Mesendoderm (in vitro differentiated cells): ENCODE results near the gene CHST7.

Source experiments
- DNase-seq: peaks from one replicate; pipeline ENCODE4 v3.0.0; 2013
- H2AK5ac ChIP-seq: 2 replicates; pipeline ENCODE4 v1.6.1; 2013; ENCODE audit warnings: low read length, inconsistent platforms
- H2BK120ac ChIP-seq: 2 replicates; pipeline ENCODE4 v1.6.1; 2013; ENCODE audit warnings: low read depth, mild to moderate bottlenecking, low read length, moderate library complexity, mixed read lengths
- H2BK15ac ChIP-seq: replicated peaks from 2 replicates; pipeline ENCODE4 v1.6.1; 2013; ENCODE audit warnings: low read depth, mild to moderate bottlenecking, moderate library complexity
- H2BK5ac ChIP-seq: 2 replicates; pipeline ENCODE4 v1.6.1; 2013; ENCODE audit warnings: low read length, inconsistent platforms
- H3K18ac ChIP-seq: 2 replicates; pipeline ENCODE4 v1.6.1; 2013; ENCODE audit warnings: mild to moderate bottlenecking, low read length, mixed read lengths
- H3K23ac ChIP-seq: one replicate; pipeline ENCODE4 v1.6.1; 2013; ENCODE audit warnings: low read length
- H3K27ac ChIP-seq: 2 replicates; pipeline ENCODE4 v1.5.1; 2013; ENCODE audit warnings: low read depth, mild to moderate bottlenecking, inconsistent platforms, low read length, moderate library complexity
- H3K27me3 ChIP-seq: 2 replicates; pipeline ENCODE4 v1.6.1; 2013; ENCODE audit warnings: low read length, control low read depth, mild to moderate bottlenecking, inconsistent platforms; ENCODE audit not compliant: insufficient read depth, poor library complexity
- H3K36me3 ChIP-seq: 2 replicates; pipeline ENCODE4 v1.6.1; 2013; ENCODE audit warnings: low read length, inconsistent platforms; ENCODE audit not compliant: control insufficient read depth, insufficient read depth
- H3K4ac ChIP-seq: one replicate; pipeline ENCODE4 v1.6.1; 2013; ENCODE audit warnings: low read depth, mild to moderate bottlenecking, low read length, moderate library complexity
- H3K4me1 ChIP-seq: 2 replicates; pipeline ENCODE4 v1.6.1; 2013; ENCODE audit warnings: low read depth, low read length, inconsistent platforms; ENCODE audit not compliant: control insufficient read depth
- H3K4me2 ChIP-seq: 2 replicates; pipeline ENCODE4 v1.6.1; 2013; ENCODE audit warnings: low read length
- H3K4me3 ChIP-seq: 2 replicates; pipeline ENCODE4 v1.5.1; 2013; ENCODE audit warnings: mild to moderate bottlenecking, low read length
- H3K56ac ChIP-seq: one replicate; pipeline ENCODE4 v1.6.1; 2013; ENCODE audit warnings: low read length
- H3K79me1 ChIP-seq: 2 replicates; pipeline ENCODE4 v1.6.1; 2013; ENCODE audit warnings: low read length, inconsistent platforms
- H3K79me2 ChIP-seq: 2 replicates; pipeline ENCODE4 v1.6.1; 2013; ENCODE audit warnings: mild to moderate bottlenecking, low read length; ENCODE audit not compliant: control insufficient read depth, insufficient read depth
- H3K9ac ChIP-seq: 2 replicates; pipeline ENCODE4 v1.6.1; 2013; ENCODE audit warnings: low read length, inconsistent platforms
- H4K5ac ChIP-seq: one replicate; pipeline ENCODE4 v1.6.1; 2013; ENCODE audit warnings: low read length
- H4K8ac ChIP-seq: one replicate; pipeline ENCODE4 v1.6.1; 2013; ENCODE audit warnings: low read depth, mild to moderate bottlenecking, control low read depth, low read length, moderate library complexity
- WGBS: extraction: QIAGEN DNeasy Blood & Tissue Kit; methylation state at CpG from one replicate; pipeline ENCODE4 v1.1.7; 2013; ENCODE audit warnings: low lambda C conversion rate, missing lambda C conversion rate; ENCODE audit not compliant: insufficient coverage; ENCODE audit errors: extremely low coverage; 5-methylcytosine and 5-hydroxymethylcytosine counted together

CHST7 gene

DNA sequence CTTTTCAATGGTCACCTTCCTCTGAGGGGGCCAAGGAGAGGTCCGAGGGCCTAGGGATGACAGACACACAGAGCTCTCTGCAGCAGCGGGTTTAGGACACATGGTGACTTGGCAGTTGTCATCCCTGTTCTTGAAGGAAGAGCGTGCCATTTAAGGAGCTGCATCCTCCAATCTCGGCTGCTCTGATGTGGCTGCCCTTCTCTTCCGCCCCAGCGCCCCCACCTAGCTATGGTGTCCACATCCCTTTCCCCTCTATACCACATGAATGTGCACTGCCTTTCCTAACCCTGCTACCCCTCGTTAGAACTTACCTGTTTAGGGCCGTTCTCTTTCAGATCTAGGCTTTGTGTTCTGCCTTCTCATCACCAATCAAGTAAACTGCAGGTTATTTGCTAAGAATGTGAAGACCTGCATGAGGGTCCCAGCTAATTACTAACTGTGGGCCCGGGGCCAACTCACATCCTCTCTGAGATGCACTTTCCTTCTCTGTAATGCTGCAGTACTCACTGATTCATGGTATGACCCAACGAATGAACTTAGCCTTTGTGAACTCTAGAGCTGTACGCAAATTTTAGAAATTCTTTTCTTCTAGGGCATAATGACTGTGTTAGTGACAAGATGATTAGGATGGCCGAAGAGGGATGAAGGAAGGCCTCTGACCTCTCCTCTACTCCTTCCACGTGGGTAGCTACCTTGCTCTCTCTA lies 38.2 kb downstream of the CHST7 start:
- no peak overlapping the region for H3K4ac ChIP-seq
- H3K27ac ChIP-seq: no peak overlapping the region
- no peaks in the 10 kb centered on the region for H3K27me3 ChIP-seq
- H2BK120ac ChIP-seq: no peak overlapping the region
- no peak overlapping the region for H3K18ac ChIP-seq
- H3K4me1 ChIP-seq: no peaks in the 10 kb centered on the region
- no peak overlapping the region for H4K5ac ChIP-seq
- H3K79me1 ChIP-seq: no peaks in the 10 kb centered on the region
- H3K79me2 ChIP-seq: no peaks in the 10 kb centered on the region
- WGBS: no CpG with 5 or more reads among the region's 13 CpGs
- H3K4me3 ChIP-seq: no peak overlapping the region
- DNase-seq: no peak
- H3K4me2 ChIP-seq: no peak overlapping the region
- H3K56ac ChIP-seq: no peak overlapping the region
- H4K8ac ChIP-seq: no peak overlapping the region
- no peaks in the 10 kb centered on the region for H3K36me3 ChIP-seq
- no peak overlapping the region for H2BK15ac ChIP-seq
- H2AK5ac ChIP-seq: no peak overlapping the region
- H3K23ac ChIP-seq: no peak overlapping the region
- no peak overlapping the region for H3K9ac ChIP-seq
- H2BK5ac ChIP-seq: no peak overlapping the region

DNA sequence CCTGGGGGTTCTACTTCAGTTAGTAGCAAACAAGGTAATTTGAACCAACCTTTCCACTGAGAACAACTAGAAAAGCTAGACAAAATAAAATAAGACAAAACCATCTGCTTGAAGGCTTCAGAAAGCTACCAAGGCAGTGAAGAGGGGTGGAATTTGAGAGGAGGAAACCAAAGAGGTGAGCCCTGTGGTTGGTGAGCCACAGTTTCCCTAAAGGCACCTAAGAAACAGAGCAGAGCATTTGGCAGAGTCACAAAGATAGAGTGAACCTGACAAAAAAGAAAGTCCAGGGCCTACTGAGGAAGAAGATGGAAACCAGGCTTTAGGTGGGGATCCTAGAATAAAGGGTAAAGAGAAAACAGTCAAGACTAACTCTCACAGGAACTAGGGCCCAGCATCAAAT lies 44.3 kb downstream of the CHST7 start:
- Histone ChIP-seq H3K36me3 (no peaks in the 10 kb centered on the region), H2BK15ac (no peak overlapping the region)

DNA sequence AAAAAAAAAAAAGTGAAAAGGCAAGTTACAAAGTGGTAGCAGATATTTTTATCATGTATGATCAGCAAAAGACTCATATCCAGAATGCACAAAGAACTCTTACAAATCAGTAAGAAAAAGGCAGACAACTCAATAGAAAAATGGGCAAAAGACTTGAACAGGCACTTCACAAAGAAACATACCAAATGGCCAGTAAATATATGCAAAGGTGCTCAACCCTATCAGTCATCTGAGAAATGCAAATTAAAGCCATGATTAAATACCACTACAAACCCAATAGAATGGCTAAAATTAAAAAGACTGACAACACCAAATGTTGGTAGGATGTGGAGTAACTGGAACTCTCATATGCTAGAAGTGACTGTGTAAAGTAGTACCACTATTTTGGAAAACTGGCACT lies 45.4 kb downstream of the CHST7 start:
- Histone ChIP-seq H3K79me1 (no peaks in the 10 kb centered on the region), H3K4me2 (no peak overlapping the region), H2BK5ac (no peak overlapping the region), H2AK5ac (no peak overlapping the region), H4K8ac (no peak overlapping the region), H3K79me2 (no peaks in the 10 kb centered on the region), H3K4ac (no peak overlapping the region), H3K4me3 (no peak overlapping the region), H2BK120ac (no peak overlapping the region), H3K27ac (no peak overlapping the region), H4K5ac (no peak overlapping the region), H2BK15ac (no peak overlapping the region), H3K36me3 (no peaks in the 10 kb centered on the region), H3K56ac (no peak overlapping the region), H3K9ac (no peak overlapping the region), H3K4me1 (no peaks in the 10 kb centered on the region), H3K23ac (no peak overlapping the region), H3K27me3 (no peaks in the 10 kb centered on the region), H3K18ac (no peak overlapping the region)
- DNase-seq: no peak

More for the DNA sequence above, 44.3 kb downstream of the CHST7 start:
- Histone ChIP-seq H3K79me2 (no peaks in the 10 kb centered on the region), H2AK5ac (no peak overlapping the region), H2BK120ac (no peak overlapping the region), H3K4me1 (no peaks in the 10 kb centered on the region), H3K4ac (no peak overlapping the region), H4K5ac (no peak overlapping the region), H4K8ac (no peak overlapping the region), H3K18ac (no peak overlapping the region), H3K56ac (no peak overlapping the region), H3K4me2 (no peak overlapping the region), H3K9ac (no peak overlapping the region), H2BK5ac (no peak overlapping the region), H3K4me3 (no peak overlapping the region), H3K27ac (no peak overlapping the region), H3K79me1 (no peaks in the 10 kb centered on the region), H3K27me3 (no peaks in the 10 kb centered on the region), H3K23ac (no peak overlapping the region)
- no peak for DNase-seq

DNA sequence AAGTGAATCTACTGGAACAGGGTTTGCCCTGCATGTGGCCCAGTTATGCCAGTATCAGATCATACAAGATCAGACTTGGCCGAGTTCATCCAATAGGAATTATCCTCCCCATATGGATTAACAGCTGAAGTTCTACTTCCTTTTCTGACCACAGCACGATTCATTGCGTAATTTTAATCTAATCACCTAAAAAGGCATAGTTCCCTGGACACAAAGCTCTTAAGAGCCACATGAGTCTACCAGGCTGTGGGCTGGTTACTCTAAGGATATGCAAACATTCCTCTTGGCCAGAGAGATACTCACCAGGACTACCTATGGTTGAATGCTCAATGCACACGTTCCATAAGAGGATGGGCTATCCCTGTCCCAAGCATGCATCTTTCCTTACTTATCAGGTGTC lies 46.9 kb downstream of the CHST7 start:
- no CpG with 5 or more reads among the region's 4 CpGs for WGBS
- H3K4me1 ChIP-seq: no peaks in the 10 kb centered on the region
- H3K79me1 ChIP-seq: no peaks in the 10 kb centered on the region
- H3K27ac ChIP-seq: no peak overlapping the region
- no peak for DNase-seq
- H3K79me2 ChIP-seq: no peaks in the 10 kb centered on the region
- H3K9ac ChIP-seq: no peak overlapping the region
- no peak overlapping the region for H3K4me3 ChIP-seq
- H3K36me3 ChIP-seq: no peaks in the 10 kb centered on the region
- H3K23ac ChIP-seq: no peak overlapping the region
- no peak overlapping the region for H2BK5ac ChIP-seq
- H2BK15ac ChIP-seq: no peak overlapping the region
- no peak overlapping the region for H3K4me2 ChIP-seq
- no peak overlapping the region for H2AK5ac ChIP-seq
- no peak overlapping the region for H3K4ac ChIP-seq
- H2BK120ac ChIP-seq: no peak overlapping the region
- no peaks in the 10 kb centered on the region for H3K27me3 ChIP-seq
- no peak overlapping the region for H3K56ac ChIP-seq
- no peak overlapping the region for H4K5ac ChIP-seq
- H4K8ac ChIP-seq: no peak overlapping the region
- no peak overlapping the region for H3K18ac ChIP-seq

DNA sequence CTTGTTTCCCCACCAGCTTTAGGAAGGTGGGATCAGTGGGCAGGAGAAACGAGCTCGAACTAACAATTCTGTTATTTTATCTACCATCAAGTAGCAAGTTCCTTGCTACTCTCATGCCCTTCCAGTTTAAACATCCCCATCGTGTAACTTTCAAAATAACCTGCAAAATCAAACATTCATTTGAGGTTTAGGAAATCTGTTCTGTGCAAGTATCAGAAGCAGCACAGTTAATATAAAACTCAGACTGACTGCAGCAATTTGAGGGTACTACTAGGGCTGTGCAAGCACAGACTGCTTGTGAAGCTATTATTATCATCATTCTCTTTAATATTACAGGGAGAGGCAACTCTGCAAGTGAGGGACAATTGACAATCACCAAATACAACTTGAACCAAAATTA lies 48.0 kb downstream of the CHST7 start:
- H3K9ac ChIP-seq: no peak overlapping the region
- H3K36me3 ChIP-seq: no peaks in the 10 kb centered on the region
- H2BK15ac ChIP-seq: no peak overlapping the region
- no CpG with 5 or more reads among the region's 3 CpGs for WGBS
- DNase-seq: no peak
- H3K27ac ChIP-seq: no peak overlapping the region
- H3K4me1 ChIP-seq: no peaks in the 10 kb centered on the region
- no peak overlapping the region for H2BK120ac ChIP-seq
- H3K4ac ChIP-seq: no peak overlapping the region
- H3K4me3 ChIP-seq: no peak overlapping the region
- no peaks in the 10 kb centered on the region for H3K79me2 ChIP-seq
- no peaks in the 10 kb centered on the region for H3K27me3 ChIP-seq
- H3K79me1 ChIP-seq: no peaks in the 10 kb centered on the region
- H4K8ac ChIP-seq: no peak overlapping the region
- no peak overlapping the region for H3K18ac ChIP-seq
- no peak overlapping the region for H4K5ac ChIP-seq
- no peak overlapping the region for H3K4me2 ChIP-seq
- H3K23ac ChIP-seq: no peak overlapping the region
- H2AK5ac ChIP-seq: no peak overlapping the region
- H3K56ac ChIP-seq: no peak overlapping the region
- no peak overlapping the region for H2BK5ac ChIP-seq

DNA sequence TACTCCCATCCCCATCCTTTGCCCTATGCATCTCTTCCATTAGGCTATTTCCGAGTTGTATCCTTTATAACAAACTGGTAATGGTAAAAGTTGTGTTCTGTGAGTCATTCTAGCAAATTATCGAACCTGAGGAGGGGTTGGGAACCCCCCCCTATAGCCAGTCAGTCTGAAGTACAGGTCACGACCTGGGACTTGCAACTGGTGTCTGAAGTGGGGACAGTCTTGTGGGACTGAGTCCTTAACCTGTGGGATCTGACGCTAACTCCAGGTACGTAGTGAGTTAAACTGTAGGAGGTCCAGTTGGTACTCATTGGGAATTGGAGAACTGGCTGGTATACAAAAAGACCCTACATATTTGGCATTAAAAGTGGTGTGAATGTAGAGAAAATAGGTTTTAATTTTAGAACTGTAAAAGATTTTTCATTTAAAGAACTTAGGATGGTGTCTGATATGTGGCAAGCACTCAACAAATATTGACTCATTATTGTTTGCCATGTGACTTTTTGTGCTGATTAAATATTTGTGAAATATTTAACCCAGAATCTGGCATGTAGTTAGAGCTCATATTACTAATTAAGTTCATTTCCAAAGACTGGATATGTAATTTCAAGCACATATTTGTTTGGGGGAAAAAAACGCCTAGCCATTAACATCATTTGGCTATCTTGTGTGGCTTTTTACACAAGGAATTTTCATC lies 50.7 kb downstream of the CHST7 start:
- Histone ChIP-seq H3K18ac (no peak overlapping the region), H3K4me1 (no peaks in the 10 kb centered on the region), H3K79me1 (no peaks in the 10 kb centered on the region), H2BK120ac (no peak overlapping the region), H3K79me2 (no peaks in the 10 kb centered on the region), H3K56ac (no peak overlapping the region), H3K9ac (no peak overlapping the region), H3K4me3 (no peak overlapping the region), H2AK5ac (no peak overlapping the region), H3K36me3 (no peaks in the 10 kb centered on the region), H4K8ac (no peak overlapping the region), H3K27me3 (no peaks in the 10 kb centered on the region), H4K5ac (no peak overlapping the region), H2BK5ac (no peak overlapping the region), H3K4ac (no peak overlapping the region), H3K27ac (no peak overlapping the region), H2BK15ac (no peak overlapping the region), H3K23ac (no peak overlapping the region), H3K4me2 (no peak overlapping the region)
- no CpG with 5 or more reads among the region's 6 CpGs for WGBS
- no peak for DNase-seq
